CD14-positive monocyte (primary cell): ENCODE measurements around the gene CCN5. TPM values are rescaled to one million over a fixed set of nuclear protein-coding genes. Genes with fewer than 3 reads are reported as not detected.

Source experiments
- DNase-seq, 3 donors: peaks; one replicate each; pipeline ENCODE4 v3.0.0-alpha.2; 2011 to 2022
- H2AFZ ChIP-seq: 2 replicates; pipeline ENCODE4 v1.6.0; 2012; ENCODE audit warnings: mild to moderate bottlenecking, low read depth, low read length, inconsistent platforms; ENCODE audit not compliant: insufficient read depth, poor library complexity, severe bottlenecking
- H3K27ac ChIP-seq, 2 donors: 1 replicate in 1 of 2; 2 replicates in 1 of 2; pipeline ENCODE4 v1.5.1; 2012 to 2013; ENCODE audit warnings: low read length in 2 of 2, control low read depth in 1 of 2, inconsistent platforms in 1 of 2, low read depth in 1 of 2, mild to moderate bottlenecking in 1 of 2
- H3K27me3 ChIP-seq, 2 donors: one replicate each; pipeline versions ENCODE4 v1.6.0 to v1.6.1; 2011 to 2013; ENCODE audit warnings: low read length in 2 of 2; ENCODE audit not compliant: control insufficient read depth in 2 of 2, insufficient read depth in 2 of 2
- H3K36me3 ChIP-seq, 2 donors: replicated peaks in 1 of 2; 1 replicate in 1 of 2; 2 replicates in 1 of 2; pipeline versions ENCODE4 v1.5.1 to v1.6.1; 2012 to 2013; ENCODE audit warnings: low read length in 2 of 2, control low read depth in 1 of 2, inconsistent platforms in 1 of 2, mild to moderate bottlenecking in 1 of 2; ENCODE audit not compliant: insufficient read depth in 2 of 2, control insufficient read depth in 1 of 2
- H3K4me1 ChIP-seq, 2 donors: 1 replicate in 1 of 2; 2 replicates in 1 of 2; pipeline versions ENCODE4 v1.5.1 to v1.6.1; 2012 to 2013; ENCODE audit warnings: low read length in 2 of 2, control low read depth in 1 of 2, inconsistent platforms in 1 of 2, mild to moderate bottlenecking in 1 of 2, moderate library complexity in 1 of 2; ENCODE audit not compliant: insufficient read depth in 2 of 2, control insufficient read depth in 1 of 2
- H3K4me2 ChIP-seq: replicated peaks from 2 replicates; pipeline ENCODE3; 2012; ENCODE audit warnings: low read length, moderate library complexity, mild to moderate bottlenecking; ENCODE audit not compliant: poor library complexity, severe bottlenecking; ENCODE audit errors: extremely low read depth
- H3K4me3 ChIP-seq, 3 experiments: fragments of 200-600 bp in 1 of 3; sonication (generic) in 1 of 3; replicated peaks in 1 of 3; 1 replicate in 2 of 3; 2 replicates in 1 of 3; pipeline ENCODE4 v1.5.1; 2011 to 2013; ENCODE audit warnings: low read length in 3 of 3, mild to moderate bottlenecking in 3 of 3, control low read depth in 2 of 3, low read depth in 2 of 3, inconsistent platforms in 1 of 3, moderate library complexity in 1 of 3
- H3K79me2 ChIP-seq: 2 replicates; pipeline ENCODE4 v1.6.0; 2012; ENCODE audit warnings: mild to moderate bottlenecking, control low read depth, inconsistent platforms, low read length, moderate library complexity; ENCODE audit not compliant: insufficient read depth
- H3K9ac ChIP-seq: 2 replicates; pipeline ENCODE4 v1.6.0; 2017; ENCODE audit warnings: low read length, mild to moderate bottlenecking; ENCODE audit not compliant: insufficient read depth, poor library complexity, severe bottlenecking
- H3K9me3 ChIP-seq, 2 donors: replicated peaks in 1 of 2; 1 replicate in 1 of 2; 2 replicates in 1 of 2; pipeline versions ENCODE4 v1.5.1 to v1.6.1; 2012 to 2013; ENCODE audit warnings: low read length in 2 of 2, control low read depth in 1 of 2; ENCODE audit not compliant: control insufficient read depth in 1 of 2, insufficient read depth in 1 of 2
- H4K20me1 ChIP-seq: 2 replicates; pipeline ENCODE4 v1.6.0; 2012; ENCODE audit warnings: mild to moderate bottlenecking, low read length, control low read depth, moderate library complexity; ENCODE audit not compliant: insufficient read depth
- H3K27ac Mint-ChIP-seq, 7 donors: one replicate each; pipeline ENCODE4 v1.8.0; 2020; ENCODE audit warnings: mild to moderate bottlenecking in 7 of 7, mixed read lengths in 7 of 7, moderate library complexity in 6 of 7, inconsistent platforms in 2 of 7
- H3K27me3 Mint-ChIP-seq, 3 donors: one replicate each; pipeline ENCODE4 v1.8.0; 2021 to 2022; ENCODE audit warnings: low read depth in 3 of 3, mild to moderate bottlenecking in 3 of 3, mixed read lengths in 3 of 3, moderate library complexity in 3 of 3, inconsistent platforms in 1 of 3
- H3K36me3 Mint-ChIP-seq, 2 donors: one replicate each; pipeline ENCODE4 v1.8.0; 2020; ENCODE audit warnings: mixed read lengths in 2 of 2, inconsistent platforms in 1 of 2, mild to moderate bottlenecking in 1 of 2
- H3K4me1 Mint-ChIP-seq: one replicate; pipeline ENCODE4 v1.8.0; 2020; ENCODE audit warnings: mild to moderate bottlenecking, mixed read lengths
- H3K4me3 Mint-ChIP-seq, 2 donors: one replicate each; pipeline ENCODE4 v1.8.0; 2020; ENCODE audit warnings: mild to moderate bottlenecking in 2 of 2, mixed read lengths in 2 of 2, moderate library complexity in 1 of 2
- H3K9me3 Mint-ChIP-seq, 7 donors: one replicate each; pipeline ENCODE4 v1.8.0; 2020 to 2022; ENCODE audit warnings: mixed read lengths in 7 of 7, mild to moderate bottlenecking in 6 of 7, moderate library complexity in 6 of 7, inconsistent platforms in 2 of 7
- CTCF ChIP-seq: fragments of 200-600 bp; IDR thresholded peaks from one replicate; pipeline ENCODE4 v1.8.0; 2022; ENCODE audit warnings: antibody characterized with exemption, mild to moderate bottlenecking
- WGBS: methylation state at CpG from one replicate; pipeline ENCODE4 v1.1.5; 2013; ENCODE audit warnings: missing lambda C conversion rate; ENCODE audit not compliant: insufficient coverage; 5-methylcytosine and 5-hydroxymethylcytosine counted together
- intact Hi-C, 2 donors: fragments of 100-400 bp; cut with micrococcal nuclease; formaldehyde crosslinking; loops; one replicate each; pipeline versions ENCODE4 v1.15.0 to v1.15.1; 2023
- polyA plus RNA-seq, 3 donors: library from polyadenylated mRNA; depleted of rRNA in 1 of 3; unstranded in 2 of 3; stranded (reverse) in 1 of 3; fragments of 300-500 nt in 2 of 3; fragments of >200 nt in 1 of 3; fragmentation: Illumina TruSeq in 2 of 3; gene quantifications; 1 replicate in 2 of 3; 2 replicates in 1 of 3; pipeline ENCODE4 v1.2.3, GENCODE V29; 2012 to 2021

CCN5 gene
- polyA plus RNA-seq, 3 donors: not detected

GRCh38 chr20:44701118-44701857, 13.9 kb upstream of the CCN5 start:
- Histone ChIP-seq H3K27ac (no peak overlapping the region), H3K4me1 (no peaks in the 10 kb centered on the region), H3K79me2 (no peaks in the 10 kb centered on the region), H3K9me3 (no peaks in the 10 kb centered on the region), H3K4me2 (no peak overlapping the region), H4K20me1 (no peaks in the 10 kb centered on the region), H3K4me3 (no peak overlapping the region), H3K36me3 (no peaks in the 10 kb centered on the region), H2AFZ (no peak overlapping the region), H3K9ac (no peak overlapping the region), H3K27me3 (no peaks in the 10 kb centered on the region)
- WGBS: 95% methylated on average over 10 of the region's 15 CpGs
- H3K4me1 Mint-ChIP-seq: peaks cover 5% of the 10 kb centered on the region
- H3K27ac Mint-ChIP-seq: peak overlapping the region in 1 of 7 donors; percentile 64
- intact Hi-C loops: no loop called here
- DNase-seq: no peak
- peaks cover 0 to 2% (median 0%) of the 10 kb centered on the region in 7 donors for H3K9me3 Mint-ChIP-seq
- no peak for TF ChIP-seq CTCF
- no peak overlapping the region for H3K4me3 Mint-ChIP-seq
- H3K36me3 Mint-ChIP-seq: no peaks in the 10 kb centered on the region
- H3K27me3 Mint-ChIP-seq: peaks cover 1 to 2% (median 2%) of the 10 kb centered on the region in 3 donors

GRCh38 chr20:44701858-44702256, 13.3 kb upstream of the CCN5 start:
- H3K4me1 ChIP-seq: no peaks in the 10 kb centered on the region
- H3K4me2 ChIP-seq: no peak overlapping the region
- H3K9me3 Mint-ChIP-seq: peaks cover 0 to 2% (median 0%) of the 10 kb centered on the region in 7 donors
- H4K20me1 ChIP-seq: no peaks in the 10 kb centered on the region
- peaks cover 1 to 2% (median 2%) of the 10 kb centered on the region in 3 donors for H3K27me3 Mint-ChIP-seq
- 85% methylated on average over 4 of the region's 7 CpGs for WGBS
- no peak for TF ChIP-seq CTCF
- H3K4me3 ChIP-seq: no peak overlapping the region
- no peak overlapping the region for H2AFZ ChIP-seq
- intact Hi-C loops: no loop called here
- no peaks in the 10 kb centered on the region for H3K36me3 Mint-ChIP-seq
- no peak overlapping the region for H3K27ac Mint-ChIP-seq
- H3K4me1 Mint-ChIP-seq: peaks cover 5% of the 10 kb centered on the region
- no peaks in the 10 kb centered on the region for H3K9me3 ChIP-seq
- H3K36me3 ChIP-seq: no peaks in the 10 kb centered on the region
- no peaks in the 10 kb centered on the region for H3K27me3 ChIP-seq
- H3K27ac ChIP-seq: no peak overlapping the region
- DNase-seq: no peak
- H3K4me3 Mint-ChIP-seq: no peak overlapping the region
- no peaks in the 10 kb centered on the region for H3K79me2 ChIP-seq
- H3K9ac ChIP-seq: no peak overlapping the region
